OCI-LY7 (cell line): ENCODE measurements around the gene DUOXA2. TPM values are rescaled to one million over a fixed set of nuclear protein-coding genes. Genes with fewer than 3 reads are reported as not detected.

Source experiments
- BruUV-seq: library from RNA; stranded (reverse); fragments of 400-500 nt; replicated peaks from 2 replicates; lab custom pipeline; 2021; lab: Mats Ljungman, UMichigan
- CTCF ChIA-PET: fragments of 300-600 bp; sonication (Branson Sonifier 250); formaldehyde crosslinking; loops from one replicate; lab custom pipeline; 2022; ENCODE audit warnings: antibody characterized with exemption; ENCODE audit not compliant: unreplicated experiment; lab: Charles Lee
- POLR2A ChIA-PET: fragments of 300-600 bp; sonication (Branson Sonifier 250); formaldehyde crosslinking; loops from one replicate; lab custom pipeline; 2022; ENCODE audit warnings: antibody characterized with exemption; lab: Charles Lee
- DNase-seq: peaks from one replicate; pipeline ENCODE4 v3.0.0-alpha.2; 2015; ENCODE audit warnings: low spot score
- H2AFZ ChIP-seq: fragments of 200-600 bp; sonication (generic), shearing (Covaris generic); 2 replicates; pipeline ENCODE4 v1.6.1; 2014; ENCODE audit warnings: mild to moderate bottlenecking, antibody characterized with exemption, low read length, moderate library complexity
- H3K27ac ChIP-seq: fragments of 200-600 bp; sonication (generic); 2 replicates; pipeline ENCODE4 v1.5.1; 2014; ENCODE audit warnings: mixed run types, low read depth, mild to moderate bottlenecking, moderate library complexity, low read length, inconsistent platforms; ENCODE audit not compliant: poor library complexity, severe bottlenecking
- H3K36me3 ChIP-seq: fragments of 200-600 bp; sonication (generic); 2 replicates; pipeline ENCODE4 v1.6.1; 2014; ENCODE audit warnings: mild to moderate bottlenecking, antibody characterized with exemption, low read length, moderate library complexity, mixed read lengths; ENCODE audit not compliant: insufficient read depth
- H3K4me1 ChIP-seq: fragments of 200-600 bp; sonication (generic); 2 replicates; pipeline ENCODE4 v1.5.1; 2014; ENCODE audit warnings: mild to moderate bottlenecking, low read length; ENCODE audit not compliant: insufficient read depth, poor library complexity, severe bottlenecking
- H3K4me2 ChIP-seq: fragments of 200-600 bp; sonication (generic); 2 replicates; pipeline ENCODE4 v1.6.1; 2014; ENCODE audit warnings: mild to moderate bottlenecking, low read length
- H3K4me3 ChIP-seq: fragments of 200-600 bp; sonication (generic); 2 replicates; pipeline ENCODE4 v1.5.1; 2014; ENCODE audit warnings: mild to moderate bottlenecking, low read depth, low read length; ENCODE audit not compliant: poor library complexity, severe bottlenecking
- H3K79me2 ChIP-seq: fragments of 200-600 bp; sonication (generic); 2 replicates; pipeline ENCODE4 v1.6.1; 2016; ENCODE audit warnings: low read depth, mild to moderate bottlenecking, low read length, moderate library complexity, mixed read lengths; ENCODE audit not compliant: insufficient read depth
- H3K9me2 ChIP-seq: fragments of 200-600 bp; sonication (generic); 2 replicates; pipeline ENCODE4 v1.6.1; 2016; ENCODE audit warnings: mild to moderate bottlenecking, low read length, mixed read lengths; ENCODE audit not compliant: insufficient read depth
- H3K9me3 ChIP-seq: fragments of 200-600 bp; sonication (generic); 2 replicates; pipeline ENCODE4 v1.6.1; 2014; ENCODE audit warnings: mild to moderate bottlenecking, mixed run types, low read length, mixed read lengths
- H4K20me1 ChIP-seq: fragments of 200-600 bp; sonication (generic); 2 replicates; pipeline ENCODE4 v1.6.1; 2014; ENCODE audit warnings: mild to moderate bottlenecking, antibody characterized with exemption, low read length, moderate library complexity, mixed read lengths; ENCODE audit not compliant: insufficient read depth
- EZH2phosphoT487 ChIP-seq: fragments of 200-600 bp; sonication (generic); IDR thresholded peaks from 2 replicates; pipeline ENCODE4 v1.6.1; 2018; ENCODE audit warnings: low read depth, borderline replicate concordance, mild to moderate bottlenecking, mixed run types, antibody characterized with exemption, low read length, moderate library complexity, mixed read lengths
- intact Hi-C: fragments of 100-400 bp; cut with micrococcal nuclease; formaldehyde crosslinking; loops from one replicate; pipeline ENCODE4 v1.10.0; 2022; ENCODE audit not compliant: unreplicated experiment
- total RNA-seq, 2 experiments: library from RNA; depleted of rRNA in 1 of 2; stranded (reverse); fragments of >200 nt in 1 of 2; shearing (Covaris generic) in 1 of 2; gene quantifications; 2 replicates each; pipeline ENCODE4 v1.2.3, GENCODE V29; 2014 to 2022
- TF ChIP-seq, protein P1 (sequence below): fragments of 200-600 bp; sonication (generic); conservative IDR thresholded peaks from 2 replicates; pipeline ENCODE4 v1.5.1; 2014; ENCODE audit warnings: mild to moderate bottlenecking, antibody characterized with exemption, low read length, moderate library complexity, mixed read lengths

DUOXA2 gene
- total RNA-seq, 2 experiments from 2014 or later: not detected

- no peaks in the 10 kb centered on the region for H4K20me1 ChIP-seq
- POLR2A ChIA-PET: no interaction called here
- no peaks in the 10 kb centered on the region for H3K9me3 ChIP-seq
- H3K27ac ChIP-seq: no peak overlapping the region
- no peak overlapping the region for H3K4me3 ChIP-seq
- no peak for DNase-seq
- H3K4me2 ChIP-seq: no peak overlapping the region
- intact Hi-C loops: no loop called here
- no peaks in the 10 kb centered on the region for H3K4me1 ChIP-seq
- BruUV-seq: no TSS peak
- no peaks in the 10 kb centered on the region for H3K79me2 ChIP-seq
- TF ChIP-seq EZH2phosphoT487: no peak
- TF ChIP-seq, protein P1, sequence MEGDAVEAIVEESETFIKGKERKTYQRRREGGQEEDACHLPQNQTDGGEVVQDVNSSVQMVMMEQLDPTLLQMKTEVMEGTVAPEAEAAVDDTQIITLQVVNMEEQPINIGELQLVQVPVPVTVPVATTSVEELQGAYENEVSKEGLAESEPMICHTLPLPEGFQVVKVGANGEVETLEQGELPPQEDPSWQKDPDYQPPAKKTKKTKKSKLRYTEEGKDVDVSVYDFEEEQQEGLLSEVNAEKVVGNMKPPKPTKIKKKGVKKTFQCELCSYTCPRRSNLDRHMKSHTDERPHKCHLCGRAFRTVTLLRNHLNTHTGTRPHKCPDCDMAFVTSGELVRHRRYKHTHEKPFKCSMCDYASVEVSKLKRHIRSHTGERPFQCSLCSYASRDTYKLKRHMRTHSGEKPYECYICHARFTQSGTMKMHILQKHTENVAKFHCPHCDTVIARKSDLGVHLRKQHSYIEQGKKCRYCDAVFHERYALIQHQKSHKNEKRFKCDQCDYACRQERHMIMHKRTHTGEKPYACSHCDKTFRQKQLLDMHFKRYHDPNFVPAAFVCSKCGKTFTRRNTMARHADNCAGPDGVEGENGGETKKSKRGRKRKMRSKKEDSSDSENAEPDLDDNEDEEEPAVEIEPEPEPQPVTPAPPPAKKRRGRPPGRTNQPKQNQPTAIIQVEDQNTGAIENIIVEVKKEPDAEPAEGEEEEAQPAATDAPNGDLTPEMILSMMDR: no peak
- CTCF ChIA-PET: no interaction called here
- H2AFZ ChIP-seq: no peak overlapping the region
- H3K9me2 ChIP-seq: no peaks in the 10 kb centered on the region
- no peaks in the 10 kb centered on the region for H3K36me3 ChIP-seq
Observed at GRCh38 chr15:45140557-45141250, 26.6 kb downstream of the DUOXA2 start.

GRCh38 chr15:45141386-45141785 is 27.3 kb downstream of the DUOXA2 start:
- H4K20me1 ChIP-seq: no peaks in the 10 kb centered on the region
- no TSS peak for BruUV-seq
- H3K4me3 ChIP-seq: no peak overlapping the region
- ChIA-PET POLR2A (no interaction called here), CTCF (no interaction called here)
- H3K9me2 ChIP-seq: no peaks in the 10 kb centered on the region
- H3K4me2 ChIP-seq: no peak overlapping the region
- H2AFZ ChIP-seq: no peak overlapping the region
- H3K79me2 ChIP-seq: no peaks in the 10 kb centered on the region
- H3K27ac ChIP-seq: no peak overlapping the region
- TF ChIP-seq, protein P1: no peak
- TF ChIP-seq EZH2phosphoT487: no peak
- no peak for DNase-seq
- no peaks in the 10 kb centered on the region for H3K36me3 ChIP-seq
- no peaks in the 10 kb centered on the region for H3K4me1 ChIP-seq
- intact Hi-C loops: no loop called here
- H3K9me3 ChIP-seq: no peaks in the 10 kb centered on the region

DNA sequence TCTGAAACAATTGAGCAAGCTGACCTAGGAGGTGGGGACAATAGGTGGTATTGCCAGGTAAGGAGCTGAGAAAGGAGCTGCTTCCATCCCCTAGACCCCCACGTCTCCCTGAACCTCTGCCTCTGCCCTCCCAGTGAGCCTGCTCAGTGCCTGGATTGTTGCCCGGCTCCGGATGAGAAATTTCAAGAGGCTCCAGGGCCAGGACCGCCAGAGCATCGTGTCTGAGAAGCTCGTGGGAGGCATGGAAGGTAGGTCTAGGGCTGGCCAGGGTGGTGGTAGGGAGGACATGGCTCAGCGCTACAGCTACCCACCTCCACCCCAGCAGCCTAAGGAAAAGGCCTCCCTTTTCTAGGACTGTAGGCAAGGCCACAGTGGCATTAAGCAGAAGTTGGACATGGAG is 28.9 kb downstream of the DUOXA2 start:
- DNase-seq: no peak
- no peaks in the 10 kb centered on the region for H3K36me3 ChIP-seq
- intact Hi-C loops: no loop called here
- TF ChIP-seq, protein P1: no peak
- TF ChIP-seq EZH2phosphoT487: no peak
- no peaks in the 10 kb centered on the region for H3K9me2 ChIP-seq
- no peaks in the 10 kb centered on the region for H3K79me2 ChIP-seq
- ChIA-PET CTCF (no interaction called here), POLR2A (no interaction called here)
- H4K20me1 ChIP-seq: no peaks in the 10 kb centered on the region
- H3K4me2 ChIP-seq: no peak overlapping the region
- no peak overlapping the region for H2AFZ ChIP-seq
- no peak overlapping the region for H3K27ac ChIP-seq
- no peaks in the 10 kb centered on the region for H3K9me3 ChIP-seq
- H3K4me1 ChIP-seq: no peaks in the 10 kb centered on the region
- no TSS peak for BruUV-seq
- H3K4me3 ChIP-seq: no peak overlapping the region
